Measurements from ENCODE around the gene IFIT1.
"Not testable (repeated sequence)": the region's sequence is repeated elsewhere in the genome, so short reads cannot be mapped to it uniquely, and the experiment has no call there.

The IFIT1 gene

GRCh38 chr10:89403043-89403442, 10.6 kb downstream of the IFIT1 start:
- DNase-seq = no peak

GRCh38 chr10:89404104-89405047, 12.0 kb downstream of the IFIT1 start:
- DNase-seq = no peak

- DNase-seq = not testable (repeated sequence)
Measured at GRCh38 chr10:89406178-89406577, 13.8 kb downstream of the IFIT1 start.

- DNase-seq = not testable (repeated sequence)
Measured at GRCh38 chr10:89407792-89408191, 15.4 kb downstream of the IFIT1 start.

- DNase-seq = not testable (repeated sequence)
Measured at GRCh38 chr10:89409282-89409681, 16.9 kb downstream of the IFIT1 start.

- not testable (repeated sequence) for DNase-seq
Measured at GRCh38 chr10:89410551-89410950, 18.1 kb downstream of the IFIT1 start.

- not testable (repeated sequence) for DNase-seq
Measured at GRCh38 chr10:89411135-89411534, 18.7 kb downstream of the IFIT1 start.

GRCh38 chr10:89412276-89412675, 19.9 kb downstream of the IFIT1 start:
- not testable (repeated sequence) for DNase-seq

- no peak for DNase-seq
Measured at GRCh38 chr10:89413398-89413912, 21.0 kb downstream of the IFIT1 start.

GRCh38 chr10:89414146-89414878, 21.9 kb downstream of the IFIT1 start, which contains the start of gene IFIT5:
IFIT5 (plus strand) TSS chr10:89414568; CDS start chr10:89414799, 231 bp downstream.
- peak; percentile 69 for DNase-seq

- peak; percentile 31 for DNase-seq
Measured at GRCh38 chr10:89414879-89415821, 22.7 kb downstream of the IFIT1 start.

GRCh38 chr10:89416465-89416864, 24.0 kb downstream of the IFIT1 start:
- DNase-seq = no peak

GRCh38 chr10:89419548-89419947, 27.1 kb downstream of the IFIT1 start:
- DNase-seq = peak; percentile 8

- no peak for DNase-seq
Measured at GRCh38 chr10:89421018-89421476, 28.6 kb downstream of the IFIT1 start.

GRCh38 chr10:89425000-89425399, 32.6 kb downstream of the IFIT1 start:
- no peak for DNase-seq

- DNase-seq = peak; percentile 66
Measured at GRCh38 chr10:89426230-89426868, 33.9 kb downstream of the IFIT1 start.

GRCh38 chr10:89427629-89428028, 35.2 kb downstream of the IFIT1 start:
- DNase-seq = peak; percentile 79

GRCh38 chr10:89428877-89429276, 36.5 kb downstream of the IFIT1 start:
- DNase-seq = no peak

- DNase-seq = peak; percentile 72
Measured at GRCh38 chr10:89431977-89432376, 39.6 kb downstream of the IFIT1 start.

GRCh38 chr10:89438525-89438924, 46.1 kb downstream of the IFIT1 start:
- DNase-seq = no peak
